SK-N-SH (cell line): ENCODE measurements around the gene TANC1. TPM values are rescaled to one million over a fixed set of nuclear protein-coding genes. Genes with fewer than 3 reads are reported as not detected.

Experiments
- CTCF ChIA-PET: fragments of 300-600, 350-600 bp; formaldehyde crosslinking; extraction: SDS; loops from one replicate; lab custom pipeline; 2021; lab: Yijun Ruan, JAX
- POLR2A ChIA-PET: fragments of 350-600 bp; sonication (Branson Sonifier 250); formaldehyde crosslinking; extraction: SDS; loops from one replicate; lab custom pipeline; 2020; ENCODE audit warnings: antibody characterized with exemption, inconsistent platforms; lab: Yijun Ruan, JAX
- DNase-seq: peaks from one replicate; pipeline ENCODE4 v3.0.0; 2012
- H2AFZ ChIP-seq: fragments of 200-600 bp; sonication (generic); 2 replicates; pipeline ENCODE4 v1.8.1; 2016; ENCODE audit warnings: antibody characterized with exemption, mild to moderate bottlenecking, low read depth
- H3F3A ChIP-seq: fragments of 200-600 bp; sonication (generic); replicated peaks from 2 replicates; pipeline ENCODE3; 2016; ENCODE audit warnings: antibody characterized with exemption, mild to moderate bottlenecking; ENCODE audit not compliant: insufficient read depth
- H3K27ac ChIP-seq, 2 experiments: fragments of 200-500 bp in 1 of 2; fragments of 200-600 bp in 1 of 2; sonication (Bioruptor generic) in 1 of 2; sonication (generic), shearing (Covaris generic) in 1 of 2; 2 replicates each; pipeline versions ENCODE4 v1.5.1 to v1.6.1; 2014 to 2016; ENCODE audit warnings: low read depth in 2 of 2, inconsistent platforms in 1 of 2, low read length in 1 of 2, mild to moderate bottlenecking in 1 of 2, mixed read lengths in 1 of 2
- H3K27me3 ChIP-seq: fragments of 200-600 bp; sonication (generic), shearing (Covaris generic); 2 replicates; pipeline ENCODE4 v1.6.1; 2016; ENCODE audit warnings: mixed run types; ENCODE audit not compliant: insufficient read depth
- H3K36me3 ChIP-seq, 2 experiments: fragments of 200-500 bp in 1 of 2; fragments of 200-600 bp in 1 of 2; sonication (Bioruptor generic) in 1 of 2; sonication (generic) in 1 of 2; replicated peaks in 1 of 2; 2 replicates each; pipeline versions ENCODE3 to v1.5.1; 2014 to 2016; ENCODE audit warnings: low read length in 1 of 2, mild to moderate bottlenecking in 1 of 2; ENCODE audit not compliant: insufficient read depth in 2 of 2, control insufficient read depth in 1 of 2
- H3K4me1 ChIP-seq, 2 experiments: fragments of 200-500 bp in 1 of 2; fragments of 200-600 bp in 1 of 2; sonication (Bioruptor generic) in 1 of 2; sonication (generic), shearing (Covaris generic) in 1 of 2; 2 replicates each; pipeline versions ENCODE4 v1.5.1 to v1.6.1; 2014 to 2016; ENCODE audit warnings: low read depth in 1 of 2, low read length in 1 of 2, mixed run types in 1 of 2; ENCODE audit not compliant: insufficient read depth in 2 of 2, control insufficient read depth in 1 of 2
- H3K4me2 ChIP-seq: fragments of 200-600 bp; sonication (generic), shearing (Covaris generic); 2 replicates; pipeline ENCODE4 v1.6.1; 2017; ENCODE audit warnings: mixed run types
- H3K4me3 ChIP-seq, 2 experiments: fragments of 200-500 bp in 1 of 2; fragments of 200-600 bp in 1 of 2; sonication (Bioruptor generic) in 1 of 2; sonication (generic), shearing (Covaris generic) in 1 of 2; 2 replicates each; pipeline versions ENCODE4 v1.5.1 to v1.8.1; 2014 to 2016; ENCODE audit warnings: low read depth in 2 of 2, inconsistent platforms in 1 of 2, low read length in 1 of 2, mild to moderate bottlenecking in 1 of 2, mixed read lengths in 1 of 2, moderate library complexity in 1 of 2
- H3K79me2 ChIP-seq: fragments of 200-600 bp; sonication (generic); 2 replicates; pipeline ENCODE4 v1.8.1; 2017; ENCODE audit warnings: mild to moderate bottlenecking; ENCODE audit not compliant: insufficient read depth
- H3K9ac ChIP-seq: fragments of 200-600 bp; sonication (generic); 2 replicates; pipeline ENCODE4 v1.6.1; 2017; ENCODE audit warnings: mixed run types
- H3K9me2 ChIP-seq: fragments of 200-600 bp; sonication (generic); 2 replicates; pipeline ENCODE4 v1.6.1; 2017; ENCODE audit warnings: mixed run types
- H3K9me3 ChIP-seq: fragments of 200-600 bp; sonication (generic); 2 replicates; pipeline ENCODE4 v1.6.1; 2017; ENCODE audit warnings: mixed run types, mild to moderate bottlenecking, moderate library complexity
- H4K20me1 ChIP-seq: fragments of 200-600 bp; sonication (generic); 2 replicates; pipeline ENCODE4 v1.6.1; 2017; ENCODE audit warnings: mild to moderate bottlenecking, mixed run types; ENCODE audit not compliant: insufficient read depth
- CTCF ChIP-seq: fragments of 200-600 bp; sonication (generic); IDR thresholded peaks from 2 replicates; pipeline ENCODE4 v1.6.1; 2017; ENCODE audit warnings: antibody characterized with exemption, mild to moderate bottlenecking, moderate library complexity
- ELF1 ChIP-seq: IDR thresholded peaks from 2 replicates; pipeline ENCODE4 v1.4.0; 2012
- EP300 ChIP-seq, 2 experiments: IDR thresholded peaks; 2 replicates each; pipeline versions ENCODE4 v1.4.0 to v1.6.1; 2012; ENCODE audit warnings: borderline replicate concordance in 1 of 2, low read depth in 1 of 2, low read length in 1 of 2
- EZH2phosphoT487 ChIP-seq: fragments of 200-600 bp; sonication (generic); IDR thresholded peaks from 2 replicates; pipeline ENCODE4 v1.6.1; 2017; ENCODE audit warnings: low read depth, mixed run types, mild to moderate bottlenecking, antibody characterized with exemption, moderate library complexity, borderline replicate concordance
- FOSL2 ChIP-seq: IDR thresholded peaks from 2 replicates; pipeline ENCODE4 v1.4.0; 2012; ENCODE audit warnings: low read depth, mild to moderate bottlenecking, moderate library complexity, borderline replicate concordance
- FOXM1 ChIP-seq: IDR thresholded peaks from 2 replicates; pipeline ENCODE4 v1.4.0; 2012; ENCODE audit warnings: low read depth, mild to moderate bottlenecking
- GATA2 ChIP-seq: sonication (generic); formaldehyde crosslinking; IDR thresholded peaks from 2 replicates; pipeline ENCODE4 v1.5.0; 2020; ENCODE audit warnings: mild to moderate bottlenecking, missing genetic modification reagents
- MAX ChIP-seq: IDR thresholded peaks from 2 replicates; pipeline ENCODE4 v1.4.0; 2012; ENCODE audit warnings: low read depth
- MEF2A ChIP-seq: IDR thresholded peaks from 2 replicates; pipeline ENCODE4 v1.4.0; 2012; ENCODE audit warnings: low read depth, borderline replicate concordance
- NRF1 ChIP-seq: IDR thresholded peaks from 2 replicates; pipeline ENCODE4 v1.6.1; 2012; ENCODE audit warnings: low read depth, mild to moderate bottlenecking, low read length
- RCOR1 ChIP-seq: fragments of 150-350 bp; IDR thresholded peaks from 2 replicates; pipeline ENCODE4 v1.6.1; 2017; ENCODE audit warnings: antibody characterized with exemption, low read length
- REST ChIP-seq: IDR thresholded peaks from 2 replicates; pipeline ENCODE4 v1.6.1; 2012; ENCODE audit warnings: mild to moderate bottlenecking, low read depth, low read length, moderate library complexity
- RFX5 ChIP-seq: IDR thresholded peaks from 2 replicates; pipeline ENCODE4 v1.6.1; 2012; ENCODE audit warnings: mild to moderate bottlenecking, improper control_type of control experiment, low read length
- RXRA ChIP-seq: IDR thresholded peaks from 2 replicates; pipeline ENCODE4 v1.4.0; 2012; ENCODE audit warnings: low read depth, mild to moderate bottlenecking, borderline replicate concordance
- SIN3A ChIP-seq: IDR thresholded peaks from 2 replicates; pipeline ENCODE4 v1.6.1; 2012; ENCODE audit warnings: low read depth, mild to moderate bottlenecking, low read length, moderate library complexity, borderline replicate concordance
- SMC3 ChIP-seq: IDR thresholded peaks from 2 replicates; pipeline ENCODE4 v1.6.1; 2012; ENCODE audit warnings: low read depth, low read length, improper control_type of control experiment
- TEAD4 ChIP-seq: IDR thresholded peaks from 2 replicates; pipeline ENCODE4 v1.4.0; 2012; ENCODE audit warnings: mild to moderate bottlenecking, borderline replicate concordance; ENCODE audit not compliant: insufficient read depth
- USF1 ChIP-seq: IDR thresholded peaks from 2 replicates; pipeline ENCODE4 v1.4.0; 2012; ENCODE audit warnings: low read depth, borderline replicate concordance
- YY1 ChIP-seq: IDR thresholded peaks from 2 replicates; pipeline ENCODE4 v1.4.0; 2012; ENCODE audit warnings: low read depth, mild to moderate bottlenecking
- ZBTB33 ChIP-seq: IDR thresholded peaks from 2 replicates; pipeline ENCODE4 v1.4.0; 2012; ENCODE audit warnings: low read depth, borderline replicate concordance
- WGBS: methylation state at CpG from one replicate; pipeline ENCODE4 v1.1.6; 2017; ENCODE audit warnings: low lambda C conversion rate; 5-methylcytosine and 5-hydroxymethylcytosine counted together
- polyA plus RNA-seq, 3 experiments: library from polyadenylated mRNA; depleted of rRNA; stranded (reverse); fragments of >200 nt; gene quantifications; 2 replicates each; pipeline ENCODE4 v1.2.3, GENCODE V29; 2012

The TANC1 gene
- polyA plus RNA-seq, 1 of the 3 experiments (the other 2 are of a cell fraction), result 19.2 TPM

- TF ChIP-seq EZH2phosphoT487 (no peak), EP300 (IDR thresholded peaks at IDR 0.05; ENCODE audit: borderline replicate concordance in 1 of 2, low read depth in 1 of 2, low read length in 1 of 2) (peak; percentile 60 to 99; a peak in 3 of 4 replicates), YY1 (no peak), RCOR1 (peak; percentile 99), MAX (no peak), GATA2 (peak; percentile 95), FOXM1 (no peak), MEF2A (no peak), FOSL2 (no peak), RXRA (no peak), CTCF (no peak), REST (no peak)
- TF ChIP-seq, all 33 proteins: peak for 13
Measured at GRCh38 chr2:159052157-159052601, 83.7 kb downstream of the TANC1 start (continued).

GRCh38 chr2:159053161-159054031, 85.0 kb downstream of the TANC1 start:
- Histone ChIP-seq H4K20me1 (peaks cover 5% of the 10 kb centered on the region; the same call in 1 of the 2 replicates), H2AFZ (no peak overlapping the region), H3K27ac (peak overlapping the region; percentile 94 to 99), H3K4me1 (peaks cover 0 to 76% of the 10 kb centered on the region in 2 experiments; a peak in 2 of 4 replicates), H3K27me3 (no peaks in the 10 kb centered on the region), H3K4me3 (no peak overlapping the region), H3K9me2 (no peaks in the 10 kb centered on the region), H3K79me2 (peaks cover 51% of the 10 kb centered on the region), H3F3A (peaks cover 18% of the 10 kb centered on the region), H3K9me3 (no peaks in the 10 kb centered on the region), H3K36me3 (no peaks in the 10 kb centered on the region), H3K4me2 (peak overlapping the region; percentile 39; the same call in 1 of the 2 replicates), H3K9ac (peak overlapping the region; percentile 46; the same call in 1 of the 2 replicates)
- POLR2A ChIA-PET, result interaction anchor here (0.6 to 1.8 kb wide), 3 partner anchors 22 to 85 kb away, joined by 3 to 8 read pairs (median 5); partner anchors contain the start of gene TANC1
- whole genome bisulfite sequencing, result 29% methylated on average over 2 of the region's 3 CpGs
- DNase-seq, result peak; percentile 44
- CTCF ChIA-PET, result interaction anchor here (0.6 to 4.5 kb wide), 10 partner anchors 14 to 88 kb away, joined by 3 to 37 read pairs (median 4); partner anchors contain the start of gene TANC1
- TF ChIP-seq RFX5, result no peak
- TF ChIP-seq SIN3A, result no peak
- TF ChIP-seq FOSL2, result peak; percentile 15; the same call in 1 of the 2 replicates
- no peak for TF ChIP-seq NRF1
- no peak for TF ChIP-seq USF1
- no peak for TF ChIP-seq ZBTB33
- TF ChIP-seq EP300 (IDR thresholded peaks at IDR 0.05; ENCODE audit: borderline replicate concordance in 1 of 2, low read depth in 1 of 2, low read length in 1 of 2), result peak; percentile 43 to 90; a peak in 3 of 4 replicates
- TF ChIP-seq FOXM1, result no peak
- 0 out of 2 replicates have a peak, but pooled peaks have one; percentile 46 for TF ChIP-seq TEAD4
- TF ChIP-seq ELF1, result no peak
- no peak for TF ChIP-seq YY1
- 0 out of 2 replicates have a peak, but pooled peaks have one; percentile 7 for TF ChIP-seq SMC3
